Adipose tissue (tissue), 3 donors: ENCODE measurements around the gene AKAP10. TPM values are rescaled to one million over a fixed set of nuclear protein-coding genes. Genes with fewer than 3 reads are reported as not detected.
A peak's percentile ranks its signal among the peaks of the same experiment; 100 is the strongest.
"Not testable (repeated sequence)": the region's sequence is repeated elsewhere in the genome, so short reads cannot be mapped to it uniquely, and the experiment has no call there.

Experiments
- H3K27ac ChIP-seq: one replicate; pipeline ENCODE4 v1.5.1; 2013; ENCODE audit warnings: low read depth, low read length
- WGBS, 3 donors: extraction: QIAGEN DNeasy Blood & Tissue Kit; methylation state at CpG; one replicate each; pipeline ENCODE4 v1.1.7; 2013; 5-methylcytosine and 5-hydroxymethylcytosine counted together
- polyA plus RNA-seq, 3 donors: library from polyadenylated mRNA; stranded (reverse); fragments of 200-250 nt; gene quantifications; one replicate each; pipeline ENCODE4 v1.2.3, GENCODE V29; 2013
- donor health status: healthy with polysubstance abuse.
- donor health status: Bipolar disorder and iron deficiency.
- donor health status: healthy.

AKAP10 gene
- polyA plus RNA-seq, result 10 to 100 TPM in 1 of 3 donors, 1 to 10 TPM in 2; 5.6 to 11.4 (median 8.4) TPM

GRCh38 chr17:19977293-19978208 lies at the start of gene AKAP10:
Gene AKAP10 (minus strand): TSS chr17:19977828. CDS start chr17:19977679, 149 bp downstream.
- 0 to 1% (median 0%) methylated on average over 70 to 75 of the region's 75 CpGs for WGBS, 3 donors
- peak within 1 kb of the TSS; percentile 77 for H3K27ac ChIP-seq

GRCh38 chr17:20026960-20027359 lies 49.3 kb upstream of the AKAP10 start:
- no peak overlapping the region for H3K27ac ChIP-seq

GRCh38 chr17:20022701-20023100 lies 45.1 kb upstream of the AKAP10 start:
- WGBS, 3 donors, result 78 to 89% (median 88%) methylated on average over 4 of the region's 4 CpGs
- H3K27ac ChIP-seq, result no peak overlapping the region

GRCh38 chr17:20016475-20016992 lies 38.9 kb upstream of the AKAP10 start:
- H3K27ac ChIP-seq, result not testable (repeated sequence)
- WGBS, 3 donors, result 94 to 98% (median 97%) methylated on average over 25 to 32 of the region's 32 CpGs

- H3K27ac ChIP-seq, result no peak overlapping the region
- 64 to 81% (median 80%) methylated on average over 2 of the region's 2 CpGs for WGBS, 3 donors
Observed at GRCh38 chr17:20012017-20012536, 34.4 kb upstream of the AKAP10 start.

- no peak overlapping the region for H3K27ac ChIP-seq
- 75 to 82% (median 81%) methylated on average over 1 of the region's 1 CpG for WGBS, 3 donors
Observed at GRCh38 chr17:20010936-20011335, 33.3 kb upstream of the AKAP10 start.

- WGBS, 3 donors, result 15 to 26% (median 24%) methylated on average over 11 of the region's 11 CpGs
Observed at GRCh38 chr17:20010099-20010863, 32.7 kb upstream of the AKAP10 start.

GRCh38 chr17:20009302-20010098 lies 31.9 kb upstream of the AKAP10 start, which contains the start of gene SPECC1:
Gene SPECC1 (plus strand): TSS chr17:20009359. CDS start chr17:20096652, 87,293 bp downstream.
- WGBS, 3 donors, result 0 to 1% (median 1%) methylated on average over 58 to 96 of the region's 96 CpGs
- H3K27ac ChIP-seq, result no peak within 1 kb of the TSS

More at GRCh38 chr17:20010099-20010863, 32.7 kb upstream of the AKAP10 start:
- no peak overlapping the region for H3K27ac ChIP-seq

GRCh38 chr17:20009052-20009301 lies 31.3 kb upstream of the AKAP10 start:
- 0 to 1% (median 0%) methylated on average over 17 to 18 of the region's 18 CpGs for WGBS, 3 donors
- H3K27ac ChIP-seq, result no peak overlapping the region

- no peak overlapping the region for H3K27ac ChIP-seq
- WGBS, 3 donors, result 25 to 31% (median 29%) methylated on average over 35 of the region's 35 CpGs
Observed at GRCh38 chr17:20008242-20009051, 30.8 kb upstream of the AKAP10 start.

- no peak overlapping the region for H3K27ac ChIP-seq
- WGBS, 3 donors, result 22 to 56% (median 31%) methylated on average over 5 of the region's 5 CpGs
Observed at GRCh38 chr17:19996502-19996901, 18.9 kb upstream of the AKAP10 start.

- 65 to 90% (median 87%) methylated on average over 1 of the region's 1 CpG for WGBS, 3 donors
Observed at GRCh38 chr17:19996086-19996485, 18.5 kb upstream of the AKAP10 start.

GRCh38 chr17:19992803-19993713 lies 15.4 kb upstream of the AKAP10 start:
- WGBS, 3 donors, result 23 to 29% (median 27%) methylated on average over 24 of the region's 24 CpGs
- H3K27ac ChIP-seq, result no peak overlapping the region

More at GRCh38 chr17:19996086-19996485, 18.5 kb upstream of the AKAP10 start:
- H3K27ac ChIP-seq, result no peak overlapping the region

GRCh38 chr17:19991252-19991885 lies 13.7 kb upstream of the AKAP10 start:
- H3K27ac ChIP-seq, result no peak overlapping the region
- WGBS, 3 donors, result 36 to 46% (median 41%) methylated on average over 4 of the region's 4 CpGs

GRCh38 chr17:19987897-19988296 lies 10.3 kb upstream of the AKAP10 start:
- H3K27ac ChIP-seq, result no peak overlapping the region
- WGBS, 3 donors, result 50 to 76% (median 75%) methylated on average over 1 of the region's 1 CpG
